Stimulated activated CD8-positive, alpha-beta memory T cell treated with anti-CD3 and anti-CD28 coated beads, Interleukin-7, amount 100 ng/mL, for 4 hours (primary cell): Measurements from ENCODE around the gene IRX2.

Experiments
- DNase-seq, 2 donors: peaks; one replicate each; pipeline ENCODE4 v3.0.0-alpha.2; 2020; ENCODE audit warnings: low read depth in 2 of 2

The IRX2 gene

DNA sequence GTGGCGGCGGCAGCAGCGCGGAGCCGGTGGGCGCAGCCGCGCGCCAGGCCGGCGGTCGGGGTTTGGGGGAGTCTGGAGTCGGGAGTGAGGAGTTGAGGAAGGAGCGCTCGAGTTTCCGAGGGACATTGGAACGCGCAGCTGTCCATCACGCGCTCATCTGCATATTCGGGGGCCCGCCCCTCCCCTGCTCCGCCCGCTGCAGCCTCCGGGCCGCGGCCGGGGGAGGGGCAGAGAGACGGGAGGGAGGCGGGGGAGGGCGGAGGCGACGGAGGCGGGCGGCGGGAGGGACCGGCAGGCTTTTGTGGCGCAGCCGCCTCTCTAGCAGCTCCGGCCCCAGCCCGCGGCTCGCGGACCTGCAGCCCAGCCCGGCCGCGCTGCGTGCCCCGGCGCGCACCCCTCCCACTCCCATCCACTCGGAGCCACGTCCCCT, at the start of gene IRX2:
TSS of gene IRX2 (minus strand) at position 86 of the 430 bp plus-strand sequence. CDS start 264 bp downstream, outside the sequence.
- no peak for DNase-seq

DNA sequence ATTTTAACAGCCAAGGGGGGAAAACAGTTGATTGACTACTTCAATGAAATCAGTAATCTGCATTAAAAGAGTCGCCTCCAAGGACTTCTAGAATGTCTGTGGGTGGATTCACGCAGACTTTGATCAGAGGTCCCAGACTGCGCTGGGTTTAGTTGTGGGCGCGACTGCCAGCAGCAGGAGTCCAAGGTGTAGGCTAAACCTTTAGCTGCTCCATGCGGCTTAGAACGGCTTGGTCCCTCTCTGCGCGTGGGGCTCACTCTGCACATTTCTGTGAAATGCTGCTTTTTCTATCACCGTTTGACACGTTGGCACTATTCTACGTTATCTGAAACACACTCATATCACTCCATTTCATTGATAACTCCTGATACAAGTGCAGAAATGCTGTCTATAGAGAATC, 48.6 kb upstream of the IRX2 start:
- DNase-seq: no peak

DNA sequence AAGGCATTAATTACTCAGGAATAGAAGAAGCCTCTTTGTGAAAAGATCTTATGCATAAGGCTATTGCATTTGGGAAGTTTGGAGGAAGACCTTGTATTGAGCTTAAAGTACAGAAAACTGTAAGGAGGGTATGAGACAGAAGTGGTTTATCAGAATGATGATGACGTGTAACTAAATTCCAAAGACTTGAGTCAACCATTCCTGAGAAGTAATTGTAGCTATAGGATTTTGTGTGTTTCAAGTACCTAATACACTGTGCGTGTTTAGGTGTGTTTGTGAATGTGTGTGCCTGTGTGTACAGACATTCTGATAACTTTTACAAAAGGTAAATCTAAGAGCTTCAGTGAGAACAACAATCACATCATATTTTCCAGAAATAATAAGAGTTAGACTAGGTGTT, 46.5 kb upstream of the IRX2 start:
- DNase-seq: no peak

DNA sequence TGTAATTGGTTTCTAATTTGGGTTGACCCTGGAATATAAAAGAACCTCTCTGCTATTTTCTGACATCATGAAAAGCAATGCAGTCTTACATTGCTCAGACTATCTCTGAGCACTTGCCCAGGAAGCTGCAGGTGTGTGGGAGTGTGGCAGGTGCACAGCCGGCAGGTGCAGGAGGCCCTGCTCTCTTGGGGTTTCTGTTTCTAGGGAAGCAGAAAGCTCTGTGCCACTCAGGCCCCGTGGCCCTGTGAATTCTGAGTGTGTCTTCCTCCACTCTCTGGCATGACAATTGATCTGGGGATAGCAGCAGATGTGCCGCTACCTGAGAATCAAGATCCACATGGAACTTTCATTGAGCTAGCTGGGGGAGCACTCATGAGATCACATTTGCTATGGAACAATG, 45.7 kb upstream of the IRX2 start:
- no peak for DNase-seq

DNA sequence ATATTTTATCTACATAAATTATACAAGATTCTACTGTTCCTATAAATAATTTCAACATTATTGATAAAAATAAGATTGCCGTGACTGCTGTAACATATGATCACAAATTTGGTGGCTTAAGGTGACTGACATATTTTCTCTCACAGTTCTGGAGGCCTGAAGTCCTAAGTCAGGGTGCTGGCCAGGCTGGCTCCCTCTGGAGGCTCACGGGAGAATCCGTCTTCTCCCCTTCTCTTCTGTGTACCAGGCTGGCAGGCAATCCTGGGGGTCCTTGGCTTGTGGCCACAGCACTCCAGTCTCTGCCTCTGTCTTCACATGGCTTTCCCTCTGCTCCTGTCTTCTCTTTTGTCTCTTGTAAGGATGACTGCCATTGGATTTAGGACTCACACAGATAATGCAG, 31.7 kb upstream of the IRX2 start:
- DNase-seq: no peak

DNA sequence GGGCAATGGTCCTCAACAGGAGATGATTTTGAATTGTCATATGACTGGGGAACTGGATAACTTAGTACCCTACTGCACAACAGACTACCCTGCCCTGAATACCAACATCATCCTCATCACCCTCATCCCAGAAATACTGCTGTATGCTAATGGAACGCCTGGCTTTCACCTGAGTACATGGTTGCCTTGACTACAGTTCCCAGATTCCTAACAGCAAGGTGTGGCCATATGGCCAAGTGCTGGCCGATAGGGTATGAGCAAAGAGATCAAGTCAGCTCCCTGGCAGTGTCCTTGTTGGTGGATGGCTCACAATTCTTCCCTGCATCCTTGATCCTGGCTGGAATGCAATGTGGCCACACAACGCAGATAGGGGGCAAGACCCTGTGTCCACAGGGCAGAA, 31.2 kb upstream of the IRX2 start:
- DNase-seq: no peak

DNA sequence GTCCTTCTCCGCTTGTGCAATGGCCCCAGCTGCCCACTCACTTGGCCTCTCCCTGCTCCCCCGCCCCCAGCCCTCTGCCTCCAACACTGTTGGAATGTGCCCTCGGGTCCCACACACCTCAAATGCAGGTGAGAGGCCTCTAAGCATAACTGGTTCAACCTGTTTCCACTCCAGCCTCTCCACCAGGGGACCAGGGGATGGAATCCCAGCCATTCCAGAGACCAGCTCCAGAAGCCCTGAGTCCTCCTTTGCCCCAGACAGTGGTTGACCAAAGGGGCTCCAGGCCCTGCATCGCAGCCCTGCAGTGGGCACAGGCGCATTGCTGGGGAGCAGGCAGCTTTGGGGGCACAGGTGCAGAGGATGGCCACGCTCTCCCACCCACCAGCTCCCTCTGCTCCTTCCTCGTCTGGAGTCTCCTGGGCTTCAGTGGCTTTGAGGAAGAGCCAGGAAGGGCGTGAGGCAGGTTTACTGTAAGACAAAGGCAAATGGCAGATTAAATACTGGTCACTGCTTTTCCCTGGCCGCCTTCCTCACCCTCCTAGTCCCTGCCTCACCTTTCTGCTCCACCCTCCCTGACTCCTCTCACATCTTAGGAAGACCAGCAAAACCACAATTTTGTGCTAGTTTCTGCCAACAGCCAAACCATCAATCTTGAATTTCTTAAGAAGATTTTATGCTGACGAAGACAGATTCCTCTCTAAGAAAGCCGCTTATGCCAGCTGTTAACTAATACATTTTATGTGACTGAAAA, 29.1 kb upstream of the IRX2 start:
- no peak for DNase-seq

DNA sequence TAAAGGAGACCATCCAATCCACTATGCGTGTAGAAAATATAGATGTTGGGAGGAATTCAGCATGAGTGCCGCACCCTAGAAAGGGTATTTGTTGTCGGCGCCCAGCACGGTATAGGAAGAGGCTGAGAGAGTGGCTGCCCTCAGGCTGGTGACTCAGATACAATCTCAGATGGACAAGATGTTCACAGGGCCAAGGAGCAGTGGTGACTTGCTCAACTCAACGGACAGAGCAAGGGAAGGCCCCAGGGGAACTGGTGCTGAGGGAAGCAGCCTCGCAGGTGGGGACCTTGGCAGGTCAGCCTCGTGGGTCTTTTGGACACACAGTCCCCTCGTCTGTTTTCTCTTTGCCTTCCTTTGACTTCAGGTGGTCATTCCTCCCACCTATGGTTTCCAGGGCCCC, 28.0 kb upstream of the IRX2 start:
- DNase-seq: no peak

DNA sequence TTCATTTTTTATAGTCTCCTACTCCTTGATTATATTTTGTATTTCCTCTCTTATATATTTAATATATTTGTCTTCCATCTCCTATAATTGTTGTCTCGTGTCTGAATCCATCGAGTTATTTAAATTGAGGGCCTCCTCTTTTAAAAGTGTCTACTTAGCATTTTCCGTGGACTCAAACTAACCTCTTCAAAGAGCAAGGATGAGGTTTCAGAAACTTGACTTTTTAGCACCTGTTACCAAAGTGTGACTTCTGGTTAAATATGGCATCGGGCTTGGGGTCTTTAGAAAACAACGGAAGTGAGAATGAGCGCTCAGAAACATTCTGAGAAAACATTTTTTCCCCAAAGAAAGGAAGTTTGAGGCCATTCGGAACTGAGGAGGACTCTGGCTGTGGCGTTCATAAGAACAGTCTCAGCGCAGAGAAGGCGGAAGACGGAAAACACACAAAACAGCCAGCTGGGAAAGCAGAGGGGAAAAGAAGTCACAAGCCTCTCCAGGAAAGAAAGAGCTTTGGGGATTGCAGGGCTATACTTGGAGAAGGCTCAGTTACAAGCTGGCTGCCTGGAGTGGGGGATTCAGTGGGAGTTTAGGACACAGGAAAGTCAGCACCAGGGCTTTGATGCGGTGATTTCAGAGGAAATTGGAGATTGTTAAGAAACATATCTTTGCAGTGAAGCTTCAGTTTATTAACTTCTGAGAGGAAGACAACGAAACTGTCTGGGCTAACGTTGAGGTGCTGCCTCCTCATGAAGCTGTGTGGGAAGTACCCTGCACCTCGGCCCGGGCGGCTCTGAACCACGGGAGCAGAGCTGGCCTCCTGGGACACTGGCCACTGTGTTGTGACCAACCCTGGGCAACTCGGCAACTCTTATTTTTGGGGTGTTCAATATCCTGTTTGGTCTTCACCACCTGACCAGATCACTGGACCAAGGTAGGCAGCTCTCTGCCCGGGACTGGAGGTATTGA, 25.1 kb upstream of the IRX2 start:
- DNase-seq: no peak

DNA sequence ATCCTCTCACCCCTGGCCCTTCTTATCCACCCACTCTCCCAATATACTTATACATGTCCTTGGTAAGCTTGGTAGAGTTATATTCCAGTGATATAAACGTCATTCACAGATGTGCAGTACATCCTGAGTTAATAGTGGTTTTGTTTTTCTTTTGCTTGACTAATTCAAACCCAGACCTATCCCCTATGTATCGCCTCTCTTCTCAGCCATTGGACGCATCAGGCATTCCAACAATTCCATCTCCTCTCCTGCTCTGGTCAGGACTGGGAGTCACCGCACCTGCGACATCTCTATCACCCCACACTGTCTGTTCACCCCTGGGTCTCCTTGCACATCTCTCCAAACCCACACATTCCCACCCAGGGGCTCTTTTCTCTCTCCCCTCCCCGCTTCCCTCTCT, 21.9 kb upstream of the IRX2 start:
- no peak for DNase-seq

DNA sequence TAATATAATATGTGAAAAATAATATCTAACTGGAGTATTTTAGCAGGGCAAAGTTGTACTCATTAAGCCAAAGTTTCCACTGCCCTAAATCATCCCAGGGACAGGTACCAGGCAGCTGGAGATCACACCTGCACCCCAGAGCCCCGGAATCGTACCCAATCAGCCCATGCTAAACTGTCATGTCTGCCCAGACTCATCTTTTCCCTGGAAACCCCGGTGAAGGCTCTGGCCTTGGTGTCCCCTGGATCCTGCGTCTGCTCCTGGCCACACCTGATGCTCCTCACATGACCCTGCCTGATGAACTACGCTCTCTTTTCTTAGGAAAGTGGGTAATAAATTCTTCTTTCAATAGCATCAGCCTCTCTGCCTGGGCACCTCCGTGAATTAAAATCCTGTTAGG, 15.6 kb upstream of the IRX2 start:
- DNase-seq: no peak

DNA sequence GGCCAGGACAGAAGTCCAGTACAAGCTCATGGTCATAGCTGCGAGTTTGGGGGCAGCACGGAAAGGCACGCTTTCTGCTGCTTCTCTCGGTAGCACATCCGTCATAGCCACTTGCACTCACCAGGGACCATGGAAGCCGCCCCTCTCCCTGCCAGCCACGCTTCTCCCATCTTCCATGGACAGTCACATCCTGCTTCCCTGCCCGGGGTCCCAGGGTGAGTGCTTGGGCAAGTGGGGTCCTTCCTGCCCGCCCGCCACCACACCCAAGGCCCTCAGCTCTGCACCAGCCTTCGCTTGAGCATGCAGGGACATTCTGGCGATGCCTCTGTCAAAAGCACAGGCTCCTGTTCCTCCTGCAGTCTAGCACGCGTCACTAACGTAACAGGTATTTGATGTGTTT, 13.1 kb upstream of the IRX2 start:
- DNase-seq: no peak

DNA sequence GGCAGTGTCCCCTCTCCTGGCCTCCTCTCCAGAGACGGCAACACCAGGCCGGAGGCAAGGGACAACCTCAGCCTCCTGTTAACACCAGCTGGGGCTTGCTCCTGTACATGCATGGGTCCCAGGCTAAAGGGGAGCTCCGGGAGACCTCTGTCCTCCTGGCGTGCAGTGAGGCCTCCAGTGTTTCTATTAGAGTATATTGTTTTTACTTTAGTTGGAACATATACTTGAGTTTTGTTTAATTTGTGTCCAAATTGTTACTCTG, 12.0 kb upstream of the IRX2 start:
- no peak for DNase-seq

DNA sequence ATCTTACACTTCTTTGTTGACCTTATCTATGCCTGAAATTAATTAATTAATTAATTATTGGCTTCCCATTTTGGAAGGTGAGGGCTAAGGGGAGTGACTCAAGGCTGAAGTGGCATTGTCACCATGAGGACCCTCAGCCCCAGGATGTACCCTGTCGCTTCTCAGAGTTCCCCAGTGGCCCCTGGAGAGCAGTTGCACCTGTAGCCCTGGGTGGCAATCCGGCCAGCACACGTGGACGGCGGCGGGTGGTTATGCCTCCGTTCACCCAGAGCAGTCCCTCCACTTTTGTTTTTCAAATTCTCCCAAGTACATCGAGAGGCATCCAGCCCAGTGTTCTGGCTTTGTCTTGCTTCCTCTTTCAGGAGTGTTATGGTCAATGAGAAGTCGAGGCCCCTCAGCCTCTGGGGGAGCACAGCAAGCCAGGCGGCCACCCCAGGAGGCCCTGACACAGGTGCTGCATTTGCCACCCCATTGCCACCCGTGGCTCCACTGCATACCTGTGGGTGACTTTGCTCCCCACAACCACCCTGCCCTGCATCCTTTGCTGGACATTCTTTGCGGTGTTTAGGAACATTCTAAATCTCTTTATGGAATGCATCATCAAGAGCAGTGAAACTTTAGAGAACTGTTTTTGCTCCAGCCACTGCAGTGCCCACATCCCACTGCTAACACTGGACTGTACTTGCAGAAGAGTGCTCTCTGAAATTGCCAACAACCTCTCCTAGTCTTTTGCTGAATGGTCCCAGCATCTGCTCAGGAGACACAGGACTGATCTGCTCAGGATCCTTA, 11.5 kb upstream of the IRX2 start:
- no peak for DNase-seq

DNA sequence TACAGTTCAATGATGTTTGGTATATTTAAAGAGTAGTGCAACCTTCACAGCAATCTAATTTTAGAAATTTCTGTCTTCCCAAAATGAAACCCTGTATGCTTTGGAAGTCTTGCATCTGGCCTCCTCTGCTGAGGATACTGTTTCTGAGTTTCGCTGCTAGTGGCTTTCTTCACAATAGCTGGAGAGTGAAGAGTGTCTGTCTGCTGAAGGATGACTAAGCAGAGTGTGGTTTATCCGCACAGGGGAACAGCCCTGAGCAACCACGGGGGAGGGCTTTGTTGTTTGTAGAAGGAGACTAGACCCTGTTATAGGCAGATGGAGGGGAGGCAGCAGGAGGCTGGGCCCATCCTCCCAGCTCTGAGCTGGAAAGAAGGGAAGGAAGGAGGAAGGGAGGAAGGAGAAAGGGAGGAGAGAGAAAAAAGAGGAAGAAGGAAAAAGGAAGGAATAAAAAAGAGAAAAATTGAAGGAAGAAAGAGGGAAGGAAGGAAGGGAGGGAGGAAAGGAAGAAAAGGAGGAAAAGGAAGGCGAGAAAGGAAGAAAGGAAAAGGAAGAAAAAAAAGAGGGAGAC, 10.5 kb upstream of the IRX2 start:
- DNase-seq: no peak

DNA sequence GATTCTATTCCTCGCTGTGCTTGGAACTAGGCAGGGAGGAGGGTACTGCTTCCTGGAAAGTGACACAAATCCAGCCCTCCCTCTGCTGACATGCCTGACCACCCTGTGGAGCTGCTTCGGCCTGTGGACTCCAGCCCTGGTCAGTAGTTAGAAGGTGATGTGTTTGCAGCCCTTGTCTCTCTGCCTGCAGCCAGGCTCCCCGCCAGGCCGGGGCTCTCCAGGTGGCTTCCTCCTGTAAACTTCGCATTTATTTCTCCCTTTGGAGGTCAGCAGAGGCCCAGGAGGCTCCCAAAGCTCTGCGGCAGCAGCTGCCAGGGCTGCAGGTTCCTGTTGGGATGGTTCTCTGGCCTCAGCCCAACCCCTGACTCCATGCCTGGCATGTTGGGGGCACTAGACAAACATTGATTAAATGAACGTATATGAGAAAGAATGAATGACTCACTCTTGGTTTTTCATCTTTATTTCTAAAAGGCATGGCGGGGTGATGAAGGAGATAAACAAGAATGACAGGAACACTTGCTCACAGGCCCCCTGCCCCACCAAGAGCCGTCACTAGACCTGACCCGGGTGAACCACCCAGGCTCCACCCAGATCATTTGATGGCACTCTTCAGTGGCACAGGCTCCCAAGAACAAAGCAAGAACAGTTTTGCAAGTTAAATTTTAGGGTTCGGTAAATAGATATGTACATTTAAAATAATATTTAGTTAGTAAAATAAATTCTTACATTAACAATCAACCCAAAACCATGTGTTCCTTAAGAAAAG, 8.4 kb upstream of the IRX2 start:
- no peak for DNase-seq

DNA sequence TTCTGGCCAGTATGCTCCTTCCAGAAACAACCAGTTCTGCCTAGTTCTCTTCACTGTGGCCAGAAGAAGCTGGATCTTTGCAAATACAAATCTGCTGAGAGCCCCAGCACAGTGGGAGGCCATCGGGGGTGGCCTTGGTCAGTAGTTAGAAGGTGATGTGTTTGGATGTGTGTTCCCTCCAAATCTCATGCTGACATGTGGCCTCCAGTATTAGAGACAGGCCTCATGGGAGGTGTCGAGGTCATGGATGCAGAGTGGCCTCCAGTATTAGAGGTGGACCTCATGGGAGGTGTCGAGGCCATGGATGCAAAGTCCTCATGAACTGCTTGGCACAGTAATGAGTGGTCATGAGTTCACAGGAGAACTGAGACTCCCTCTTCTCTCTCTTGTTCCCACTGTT, 7.6 kb upstream of the IRX2 start:
- no peak for DNase-seq

DNA sequence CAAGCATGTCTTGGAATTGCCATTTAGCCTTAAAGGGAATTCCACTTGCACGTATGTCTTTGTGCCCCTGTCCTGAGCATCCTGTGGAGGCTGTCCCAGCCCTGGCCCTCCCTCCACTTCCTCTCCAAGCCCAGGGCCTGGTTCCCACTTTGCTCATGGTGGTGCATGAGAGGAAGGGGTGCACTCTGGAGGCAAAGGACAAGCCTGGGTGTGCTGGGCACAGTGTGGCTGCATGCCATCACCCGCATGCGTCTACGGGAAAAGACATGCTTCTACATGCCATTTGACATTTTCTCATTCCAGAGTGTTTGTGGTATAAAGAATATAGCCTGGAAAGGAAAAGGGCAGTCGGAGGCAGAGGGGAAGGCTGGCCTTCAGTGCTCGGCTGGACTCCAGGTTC, 7.2 kb upstream of the IRX2 start:
- DNase-seq: no peak

DNA sequence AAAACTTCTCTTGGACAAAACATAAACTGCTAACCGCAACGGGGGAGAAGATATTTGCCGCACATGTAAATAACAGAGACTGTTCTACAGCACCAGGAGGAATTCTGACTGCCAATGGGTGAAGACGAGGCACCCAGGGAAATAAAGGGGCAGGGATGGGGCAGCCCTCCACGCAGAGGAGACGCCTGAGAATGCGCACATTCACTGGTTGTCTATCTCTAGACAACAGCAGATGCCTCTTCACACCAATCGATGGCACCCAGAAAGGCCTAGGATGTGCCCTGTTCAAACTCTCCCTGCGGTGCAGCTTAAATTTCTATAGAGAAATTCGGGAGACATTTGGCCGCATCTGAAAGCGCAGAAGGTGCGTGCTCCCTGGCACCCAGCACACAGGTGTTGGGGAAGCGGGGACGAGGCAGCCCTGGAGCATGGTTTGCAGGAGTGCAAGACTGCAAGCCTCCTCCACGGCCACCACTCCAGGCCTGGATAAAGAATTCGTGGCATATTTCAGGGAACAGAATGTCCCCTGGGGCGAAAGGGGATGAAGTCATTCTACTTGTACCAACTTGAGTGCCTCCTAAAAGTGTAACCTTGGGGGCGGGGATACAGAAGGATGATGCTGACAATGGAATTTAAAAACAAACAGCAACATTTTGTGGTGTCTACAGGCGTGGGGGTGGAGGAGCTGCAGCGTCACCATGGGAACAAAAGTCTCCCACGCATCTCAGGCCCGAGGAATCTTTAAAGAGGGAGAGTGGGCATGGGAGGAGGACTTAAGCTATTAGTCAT, 6.3 kb upstream of the IRX2 start:
- no peak for DNase-seq
